Mammary epithelial cell (primary cell): ENCODE data around the gene PLAAT1.

Source experiments
- EZH2 ChIP-seq: IDR thresholded peaks from 2 replicates; pipeline ENCODE4 v1.6.1; 2012; ENCODE audit warnings: low read length, inconsistent platforms, borderline replicate concordance
- TF ChIP-seq, protein P1 (sequence below), 2 donors: IDR thresholded peaks in 1 of 2; conservative IDR thresholded peaks in 1 of 2; 2 replicates each; pipeline ENCODE4 v1.5.1; 2011 to 2012; ENCODE audit warnings: inconsistent platforms in 2 of 2, low read length in 2 of 2, mild to moderate bottlenecking in 2 of 2, control low read depth in 1 of 2, low read depth in 1 of 2; ENCODE audit not compliant: insufficient read depth in 1 of 2; ENCODE audit errors: extremely low read depth in 1 of 2

DNA sequence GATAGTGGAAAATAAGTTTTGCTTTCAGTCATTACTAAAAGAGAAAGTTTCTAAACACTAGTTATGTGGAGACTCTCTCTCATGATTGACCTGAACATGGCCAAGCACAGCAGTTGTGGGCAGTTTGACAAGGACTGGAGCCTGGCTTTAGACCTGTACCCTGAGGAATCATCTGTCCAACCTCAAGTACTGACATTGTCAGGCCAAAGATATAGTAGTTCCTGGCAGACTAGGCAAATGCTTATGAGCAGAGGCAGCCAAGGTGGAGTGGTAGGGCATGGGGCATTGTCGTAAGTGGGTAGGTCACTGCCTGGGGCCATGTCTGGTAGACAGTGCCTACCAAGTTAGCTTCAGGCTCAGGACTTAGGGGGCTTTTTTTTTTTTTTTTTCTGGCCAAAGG is 20.9 kb downstream of the PLAAT1 start:
- TF ChIP-seq, protein P1, sequence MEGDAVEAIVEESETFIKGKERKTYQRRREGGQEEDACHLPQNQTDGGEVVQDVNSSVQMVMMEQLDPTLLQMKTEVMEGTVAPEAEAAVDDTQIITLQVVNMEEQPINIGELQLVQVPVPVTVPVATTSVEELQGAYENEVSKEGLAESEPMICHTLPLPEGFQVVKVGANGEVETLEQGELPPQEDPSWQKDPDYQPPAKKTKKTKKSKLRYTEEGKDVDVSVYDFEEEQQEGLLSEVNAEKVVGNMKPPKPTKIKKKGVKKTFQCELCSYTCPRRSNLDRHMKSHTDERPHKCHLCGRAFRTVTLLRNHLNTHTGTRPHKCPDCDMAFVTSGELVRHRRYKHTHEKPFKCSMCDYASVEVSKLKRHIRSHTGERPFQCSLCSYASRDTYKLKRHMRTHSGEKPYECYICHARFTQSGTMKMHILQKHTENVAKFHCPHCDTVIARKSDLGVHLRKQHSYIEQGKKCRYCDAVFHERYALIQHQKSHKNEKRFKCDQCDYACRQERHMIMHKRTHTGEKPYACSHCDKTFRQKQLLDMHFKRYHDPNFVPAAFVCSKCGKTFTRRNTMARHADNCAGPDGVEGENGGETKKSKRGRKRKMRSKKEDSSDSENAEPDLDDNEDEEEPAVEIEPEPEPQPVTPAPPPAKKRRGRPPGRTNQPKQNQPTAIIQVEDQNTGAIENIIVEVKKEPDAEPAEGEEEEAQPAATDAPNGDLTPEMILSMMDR (conservative IDR thresholded peaks at IDR 0.05 in 1 of 2, IDR thresholded peaks at IDR 0.05 in 1 of 2; ENCODE audit: extremely low read depth in 1 of 2, insufficient read depth in 1 of 2, low read depth in 1 of 2, low read length in 2 of 2): no peak
- no peak for TF ChIP-seq EZH2
